PFSK-1 (cell line): ENCODE results near the gene GNA15.

Source experiments
- POLR2AphosphoS5 ChIP-seq: IDR thresholded peaks from 2 replicates; pipeline ENCODE4 v1.6.1; 2012; ENCODE audit warnings: low read depth, mild to moderate bottlenecking, control low read depth, low read length, moderate library complexity
- TF ChIP-seq, protein P1 (sequence below), 2 experiments: IDR thresholded peaks; 2 replicates each; pipeline versions ENCODE4 v1.6.1 to v1.8.0; 2011 to 2012; ENCODE audit warnings: low read depth in 2 of 2, low read length in 2 of 2, control low read depth in 1 of 2, inconsistent platforms in 1 of 2, mild to moderate bottlenecking in 1 of 2, moderate library complexity in 1 of 2; ENCODE audit not compliant: insufficient read depth in 1 of 2

DNA sequence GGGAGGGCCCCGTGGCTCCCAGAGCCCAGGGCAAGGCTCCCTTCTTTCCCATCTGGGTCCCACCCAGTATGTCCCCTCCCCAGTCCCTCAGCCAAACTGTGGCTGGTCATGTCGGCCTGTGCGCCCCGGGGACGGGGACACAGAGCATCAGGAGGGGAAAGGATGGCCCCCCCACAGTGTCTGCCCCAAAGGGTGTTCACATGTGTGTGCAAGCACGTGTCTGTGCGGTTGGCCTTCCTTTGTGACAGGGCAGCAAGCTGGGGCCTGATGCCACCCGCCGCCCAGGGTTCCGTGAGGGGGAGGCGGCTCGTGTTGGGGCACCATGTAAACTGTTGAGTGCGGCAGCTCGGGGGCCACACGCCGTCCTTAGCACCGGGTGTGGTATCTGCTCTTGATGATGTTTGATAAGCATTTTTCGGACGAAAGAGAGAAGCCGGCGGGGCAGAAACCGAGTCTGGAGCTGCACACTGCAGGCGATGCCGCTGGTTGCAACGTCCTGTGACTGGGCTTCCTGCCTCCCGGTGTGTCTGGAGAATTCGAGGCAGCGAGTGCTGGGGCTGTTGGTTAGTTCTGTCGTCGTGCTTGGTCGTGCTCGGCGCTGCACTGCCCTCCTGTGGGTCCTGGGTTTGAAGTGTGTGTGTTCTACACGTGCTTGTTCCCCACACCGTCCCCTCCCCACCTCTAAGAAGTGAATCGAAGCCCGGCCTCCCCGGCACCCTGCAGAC is 23.3 kb upstream of the GNA15 start:
- TF ChIP-seq, protein P1, sequence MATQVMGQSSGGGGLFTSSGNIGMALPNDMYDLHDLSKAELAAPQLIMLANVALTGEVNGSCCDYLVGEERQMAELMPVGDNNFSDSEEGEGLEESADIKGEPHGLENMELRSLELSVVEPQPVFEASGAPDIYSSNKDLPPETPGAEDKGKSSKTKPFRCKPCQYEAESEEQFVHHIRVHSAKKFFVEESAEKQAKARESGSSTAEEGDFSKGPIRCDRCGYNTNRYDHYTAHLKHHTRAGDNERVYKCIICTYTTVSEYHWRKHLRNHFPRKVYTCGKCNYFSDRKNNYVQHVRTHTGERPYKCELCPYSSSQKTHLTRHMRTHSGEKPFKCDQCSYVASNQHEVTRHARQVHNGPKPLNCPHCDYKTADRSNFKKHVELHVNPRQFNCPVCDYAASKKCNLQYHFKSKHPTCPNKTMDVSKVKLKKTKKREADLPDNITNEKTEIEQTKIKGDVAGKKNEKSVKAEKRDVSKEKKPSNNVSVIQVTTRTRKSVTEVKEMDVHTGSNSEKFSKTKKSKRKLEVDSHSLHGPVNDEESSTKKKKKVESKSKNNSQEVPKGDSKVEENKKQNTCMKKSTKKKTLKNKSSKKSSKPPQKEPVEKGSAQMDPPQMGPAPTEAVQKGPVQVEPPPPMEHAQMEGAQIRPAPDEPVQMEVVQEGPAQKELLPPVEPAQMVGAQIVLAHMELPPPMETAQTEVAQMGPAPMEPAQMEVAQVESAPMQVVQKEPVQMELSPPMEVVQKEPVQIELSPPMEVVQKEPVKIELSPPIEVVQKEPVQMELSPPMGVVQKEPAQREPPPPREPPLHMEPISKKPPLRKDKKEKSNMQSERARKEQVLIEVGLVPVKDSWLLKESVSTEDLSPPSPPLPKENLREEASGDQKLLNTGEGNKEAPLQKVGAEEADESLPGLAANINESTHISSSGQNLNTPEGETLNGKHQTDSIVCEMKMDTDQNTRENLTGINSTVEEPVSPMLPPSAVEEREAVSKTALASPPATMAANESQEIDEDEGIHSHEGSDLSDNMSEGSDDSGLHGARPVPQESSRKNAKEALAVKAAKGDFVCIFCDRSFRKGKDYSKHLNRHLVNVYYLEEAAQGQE (IDR thresholded peaks at IDR 0.05; ENCODE audit: insufficient read depth in 1 of 2, low read depth in 2 of 2, low read length in 2 of 2), result no peak
- no peak for TF ChIP-seq POLR2AphosphoS5
